Cardiac fibroblast (primary cell): ENCODE measurements around the gene ZNF578.

Experiments
- DNase-seq, 2 donors: peaks; one replicate each; pipeline versions ENCODE4 v3.0.0 to v3.0.0-alpha.2; 2010; ENCODE audit warnings: low read depth in 2 of 2
- H3K4me3 ChIP-seq, 2 donors: replicated peaks in 1 of 2; 1 replicate in 1 of 2; 2 replicates in 1 of 2; pipeline ENCODE4 v1.5.1; 2011; ENCODE audit warnings: low read depth in 2 of 2, low read length in 2 of 2, mild to moderate bottlenecking in 2 of 2, moderate library complexity in 1 of 2
- CTCF ChIP-seq: IDR thresholded peaks from one replicate; pipeline ENCODE4 v1.5.1; 2011; ENCODE audit warnings: low read depth, mild to moderate bottlenecking, low read length, inconsistent platforms

Gene ZNF578

DNA sequence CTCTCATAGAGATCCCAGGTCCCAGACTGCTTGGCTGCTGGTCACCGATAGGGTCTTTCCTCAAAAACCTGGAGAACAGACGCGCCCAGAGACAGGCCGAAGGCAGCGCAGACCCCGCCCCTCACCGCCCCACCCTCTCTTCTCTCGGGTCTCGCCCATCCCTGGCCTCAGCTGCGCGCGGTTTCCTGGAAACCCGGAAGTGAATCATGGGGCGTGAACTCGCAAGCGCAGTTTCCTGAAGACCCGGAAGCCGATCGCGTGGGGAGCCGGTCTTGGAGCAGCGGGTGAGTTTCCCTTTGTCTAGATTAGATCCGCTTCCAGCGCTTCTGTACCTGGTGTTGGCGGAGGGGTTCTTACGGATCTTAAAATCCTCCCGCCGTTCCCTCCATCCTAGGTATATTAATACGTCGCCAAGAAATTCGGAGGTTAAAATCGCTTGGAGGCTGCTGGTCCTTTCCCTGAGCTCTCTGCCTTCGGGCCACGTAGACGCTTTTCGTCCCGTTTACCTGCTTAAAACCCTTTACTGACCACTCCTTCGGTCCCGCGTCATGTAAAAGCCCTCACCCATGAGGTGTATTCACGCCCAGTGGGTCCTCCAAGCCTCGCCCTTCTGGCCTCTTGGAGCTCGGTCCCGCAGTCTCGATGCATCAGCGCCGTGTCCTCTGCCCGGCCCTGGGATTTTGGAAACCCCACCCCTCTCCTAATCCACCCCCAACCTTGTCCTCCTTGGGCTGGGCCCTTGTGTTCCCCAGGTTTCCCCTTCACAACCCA lies at the start of gene ZNF578:
TSS of gene ZNF578 (plus strand) at position 230 of the 771 bp plus-strand sequence. CDS start 48,293 bp downstream, outside the sequence.
- peak within 1 kb of the TSS; percentile 67 to 69 for H3K4me3 ChIP-seq
- DNase-seq: peak; percentile 89 to 91
- TF ChIP-seq CTCF: no peak

DNA sequence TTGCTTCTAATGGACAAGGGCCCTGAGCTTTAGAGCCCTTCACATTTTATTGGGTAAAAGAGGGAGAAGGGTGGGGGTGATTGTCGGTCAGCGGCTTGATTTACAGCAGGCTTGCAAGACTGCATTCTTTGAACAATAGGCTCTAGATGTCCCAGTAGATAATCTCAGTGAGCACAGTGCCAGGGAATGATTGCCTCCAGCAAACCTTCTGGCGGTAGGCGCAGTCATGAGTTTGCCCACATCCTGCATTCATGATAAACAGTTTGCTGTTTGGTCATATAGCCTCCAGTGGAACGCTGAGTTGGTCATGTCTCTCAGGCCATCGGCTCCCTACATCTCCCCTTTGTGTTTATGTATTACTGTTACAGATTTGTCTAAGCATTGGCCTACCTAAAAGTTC lies 43.1 kb upstream of the ZNF578 start:
- no peak overlapping the region for H3K4me3 ChIP-seq
- no peak for DNase-seq
- no peak for TF ChIP-seq CTCF

- no peak overlapping the region for H3K4me3 ChIP-seq
- DNase-seq: no peak
- no peak for TF ChIP-seq CTCF
These were observed 37.6 kb upstream of the ZNF578 start for GRCh38 chr19:52415711-52416110.

- DNase-seq: no peak
- no peak for TF ChIP-seq CTCF
- no peak within 1 kb of the TSS for H3K4me3 ChIP-seq
These were observed 24.4 kb upstream of the ZNF578 start, which contains the start of gene ZNF534 for GRCh38 chr19:52428937-52429336. ZNF534 (plus strand) TSS chr19:52429148; CDS start chr19:52431475, 2,327 bp downstream.

GRCh38 chr19:52442179-52442578 lies 11.2 kb upstream of the ZNF578 start:
- DNase-seq: no peak
- TF ChIP-seq CTCF: no peak
- no peak overlapping the region for H3K4me3 ChIP-seq

DNA sequence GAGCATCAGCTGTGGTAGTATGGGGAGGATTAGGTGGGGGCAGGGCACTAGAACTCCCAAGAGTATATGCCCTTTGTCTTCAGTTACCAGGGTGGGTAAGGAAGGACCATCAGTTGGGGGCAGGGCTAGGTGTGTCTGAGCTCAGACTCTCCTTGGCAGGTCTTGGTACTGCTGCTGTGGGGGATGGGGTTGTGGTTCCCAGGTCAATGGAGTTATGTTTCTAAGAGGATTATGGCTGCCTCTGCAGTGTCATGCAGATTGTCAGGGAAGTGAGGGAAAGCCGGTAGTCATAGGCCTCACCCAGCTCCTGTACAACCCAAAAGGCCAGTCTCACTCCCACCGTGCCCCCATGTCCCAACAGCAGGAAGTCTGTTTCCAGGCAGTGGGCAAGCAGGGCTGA lies 8.8 kb upstream of the ZNF578 start:
- no peak overlapping the region for H3K4me3 ChIP-seq
- no peak for TF ChIP-seq CTCF
- DNase-seq: no peak
